Fibroblast of skin of left quadriceps (primary cell): ENCODE results near the gene UGT1A9.

Source experiments
- DNase-seq, 2 experiments: peaks; one replicate each; pipeline ENCODE4 v3.0.0-alpha.2; 2013; ENCODE audit warnings: low read depth in 2 of 2

The UGT1A9 gene

GRCh38 chr2:233817361-233817911, 145.7 kb downstream of the UGT1A9 start:
- DNase-seq = no peak

- DNase-seq = no peak
Measured at GRCh38 chr2:233817995-233818638, 146.4 kb downstream of the UGT1A9 start.

- DNase-seq = no peak
Measured at GRCh38 chr2:233818639-233819621, 147.2 kb downstream of the UGT1A9 start.

DNA sequence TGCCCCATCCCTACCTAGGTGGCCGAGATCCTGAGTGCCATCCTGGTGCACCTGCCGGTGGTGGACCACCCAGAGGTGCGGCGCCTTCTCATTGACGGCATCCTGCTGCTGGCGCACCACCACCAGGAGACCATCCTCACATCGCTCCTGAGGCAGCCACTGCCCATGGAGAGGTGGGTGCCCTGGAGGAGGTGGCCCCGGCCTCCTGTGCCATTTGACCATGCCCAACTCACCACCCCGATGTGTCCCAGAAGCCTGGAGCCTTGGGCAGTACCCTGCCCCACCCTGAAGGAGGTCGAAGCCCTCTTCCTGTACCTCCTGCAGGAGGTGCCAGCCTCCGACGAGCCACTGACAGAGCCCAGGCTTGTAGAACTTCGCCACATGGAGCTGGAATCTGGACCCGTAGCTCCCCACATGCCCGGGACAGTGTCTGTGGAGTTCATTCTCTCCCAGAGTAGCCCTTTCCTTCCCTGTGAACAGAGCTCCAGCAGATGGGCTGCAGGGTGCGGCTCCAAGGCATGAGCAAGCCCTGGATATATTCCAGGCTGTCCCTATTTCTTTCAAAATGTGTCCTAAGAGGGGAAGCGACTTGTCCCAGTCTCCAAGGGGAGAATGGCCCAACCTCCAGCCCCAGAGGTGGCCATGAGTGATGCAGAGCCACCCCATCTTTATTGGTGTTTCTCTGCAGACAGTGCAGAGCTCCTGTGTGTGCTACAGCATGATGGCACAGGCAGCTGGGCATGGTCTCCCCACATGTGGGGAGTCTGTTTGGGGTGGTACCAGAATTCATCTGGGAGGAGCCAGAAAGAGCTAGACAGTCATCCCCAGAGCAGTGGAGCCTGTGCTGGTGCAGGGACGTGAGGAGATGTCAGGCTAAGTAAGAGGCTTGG, 148.4 kb downstream of the UGT1A9 start:
- DNase-seq = no peak

DNA sequence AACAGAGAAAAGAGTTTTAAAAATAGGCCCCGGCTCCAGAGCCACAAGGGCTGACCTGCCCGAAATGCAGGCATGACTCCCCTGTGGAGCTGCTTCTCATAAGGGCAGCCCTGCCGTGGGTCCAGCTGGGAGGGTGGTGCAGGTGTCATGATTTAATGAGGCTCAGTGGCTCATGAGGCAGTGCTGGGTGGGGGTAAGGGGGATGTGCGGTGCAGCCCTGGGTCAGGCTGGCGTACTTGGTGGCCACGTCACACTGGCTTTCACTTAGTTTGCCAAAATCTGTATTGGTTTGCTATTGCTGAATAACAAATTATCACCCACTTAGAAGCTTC, 149.0 kb downstream of the UGT1A9 start:
- DNase-seq = no peak

GRCh38 chr2:233821196-233821595, 149.5 kb downstream of the UGT1A9 start:
- no peak for DNase-seq

- no peak for DNase-seq
Measured at GRCh38 chr2:233821709-233822100, 150.0 kb downstream of the UGT1A9 start.

- DNase-seq = no peak
Measured at GRCh38 chr2:233822101-233822771, 150.5 kb downstream of the UGT1A9 start.
